MCF 10A (cell line): Measurements from ENCODE around the gene ADRA1B. TPM values are rescaled to one million over a fixed set of nuclear protein-coding genes. Genes with fewer than 3 reads are reported as not detected.

Experiments used
- BruUV-seq: library from RNA; stranded (reverse); fragments of 400-500 nt; replicated peaks from 2 replicates; lab custom pipeline; 2021; lab: Mats Ljungman, UMichigan
- CTCF ChIA-PET: fragments of 300-600 bp; sonication (Branson Sonifier 250); formaldehyde crosslinking; extraction: SDS; loops from one replicate; lab custom pipeline; 2021; ENCODE audit warnings: antibody characterized with exemption, inconsistent platforms; lab: Yijun Ruan, JAX
- POLR2A ChIA-PET: fragments of 300-600, 350-650 bp; sonication (Branson Sonifier 250); formaldehyde crosslinking; extraction: SDS; loops from one replicate; lab custom pipeline; 2020; ENCODE audit warnings: antibody characterized with exemption, inconsistent platforms; lab: Yijun Ruan, JAX
- DNase-seq: peaks from one replicate; pipeline ENCODE4 v3.0.0-alpha.2; 2018; ENCODE audit not compliant: unreplicated experiment
- H3K27ac Mint-ChIP-seq: one replicate; pipeline ENCODE4 v1.8.0; 2022; ENCODE audit warnings: mild to moderate bottlenecking, low read depth, mixed read lengths; ENCODE audit not compliant: unreplicated experiment
- H3K27me3 Mint-ChIP-seq: one replicate; pipeline ENCODE4 v1.8.0; 2022; ENCODE audit warnings: mixed read lengths; ENCODE audit not compliant: insufficient read depth, unreplicated experiment
- H3K36me3 Mint-ChIP-seq: one replicate; pipeline ENCODE4 v1.8.0; 2022; ENCODE audit warnings: mild to moderate bottlenecking, moderate library complexity, mixed read lengths; ENCODE audit not compliant: insufficient read depth, unreplicated experiment
- H3K4me1 Mint-ChIP-seq: one replicate; pipeline ENCODE4 v1.8.0; 2022; ENCODE audit warnings: mixed read lengths; ENCODE audit not compliant: insufficient read depth, unreplicated experiment
- H3K4me3 Mint-ChIP-seq: one replicate; pipeline ENCODE4 v1.8.0; 2022; ENCODE audit warnings: mild to moderate bottlenecking, moderate library complexity, mixed read lengths; ENCODE audit not compliant: unreplicated experiment
- H3K9me3 Mint-ChIP-seq: one replicate; pipeline ENCODE4 v1.8.0; 2022; ENCODE audit warnings: mixed read lengths; ENCODE audit not compliant: unreplicated experiment
- CTCF ChIP-seq: fragments of 200-600 bp; IDR thresholded peaks from one replicate; pipeline ENCODE4 v1.8.0; 2022; ENCODE audit warnings: antibody characterized with exemption, mild to moderate bottlenecking; ENCODE audit not compliant: unreplicated experiment
- intact Hi-C: fragments of 100-400 bp; cut with micrococcal nuclease; formaldehyde crosslinking; loops from 2 replicates; pipeline ENCODE4 v1.14.1; 2022
- total RNA-seq: library from RNA; stranded (reverse); gene quantifications from 2 replicates; pipeline ENCODE4 v1.2.3, GENCODE V29; 2022

Gene ADRA1B
- total RNA-seq, 1 experiment from 2014 or later, result 0.14 TPM

- no peak for TF ChIP-seq CTCF
- CTCF ChIA-PET, result interaction anchor here (0.8 kb wide), 1 partner anchor 379 kb away, joined by 3 read pairs; no protein-coding TSS in a partner anchor
- H3K27me3 Mint-ChIP-seq, result no peaks in the 10 kb centered on the region
- no peak for DNase-seq
- H3K4me1 Mint-ChIP-seq, result peaks cover 22% of the 10 kb centered on the region
- no TSS peak for BruUV-seq
- no peaks in the 10 kb centered on the region for H3K9me3 Mint-ChIP-seq
- no peak overlapping the region for H3K4me3 Mint-ChIP-seq
- intact Hi-C loops, result no loop called here
- H3K27ac Mint-ChIP-seq, result no peak overlapping the region
- POLR2A ChIA-PET, result interaction anchor here (0.5 to 1.3 kb wide), 2 partner anchors 14 to 31 kb away, joined by 3 read pairs; no protein-coding TSS in a partner anchor
- H3K36me3 Mint-ChIP-seq, result no peaks in the 10 kb centered on the region
These were observed 34.3 kb upstream of the ADRA1B start for GRCh38 chr5:159881967-159882366.

GRCh38 chr5:159883522-159883950 is 32.7 kb upstream of the ADRA1B start:
- no peaks in the 10 kb centered on the region for H3K27me3 Mint-ChIP-seq
- BruUV-seq, result no TSS peak
- ChIA-PET POLR2A (no interaction called here), CTCF (interaction anchor here (0.6 to 1.3 kb wide), 5 partner anchors 12 to 423 kb away, joined by 3 to 4 read pairs (median 3); no protein-coding TSS in a partner anchor)
- intact Hi-C loops, result no loop called here
- TF ChIP-seq CTCF, result no peak
- peak; percentile 49 for DNase-seq
- peaks cover 22% of the 10 kb centered on the region for H3K4me1 Mint-ChIP-seq
- H3K36me3 Mint-ChIP-seq, result no peaks in the 10 kb centered on the region
- no peak overlapping the region for H3K4me3 Mint-ChIP-seq
- no peaks in the 10 kb centered on the region for H3K9me3 Mint-ChIP-seq
- H3K27ac Mint-ChIP-seq, result no peak overlapping the region

- BruUV-seq, result no TSS peak
These were observed 31.2 kb upstream of the ADRA1B start for GRCh38 chr5:159884917-159885620.

More at GRCh38 chr5:159884917-159885620, 31.2 kb upstream of the ADRA1B start:
- no peak for DNase-seq
- H3K27ac Mint-ChIP-seq, result no peak overlapping the region
- no peak overlapping the region for H3K4me3 Mint-ChIP-seq
- H3K9me3 Mint-ChIP-seq, result no peaks in the 10 kb centered on the region
- no peaks in the 10 kb centered on the region for H3K36me3 Mint-ChIP-seq
- intact Hi-C loops, result no loop called here
- ChIA-PET POLR2A (interaction anchor here (0.7 to 0.9 kb wide), 2 partner anchors 11 to 223 kb away, joined by 3 read pairs; no protein-coding TSS in a partner anchor), CTCF (no interaction called here)
- no peaks in the 10 kb centered on the region for H3K27me3 Mint-ChIP-seq
- peaks cover 11% of the 10 kb centered on the region for H3K4me1 Mint-ChIP-seq
- no peak for TF ChIP-seq CTCF
